HG02642 (cell line): ENCODE measurements around the gene POLR2B.
"Not testable (repeated sequence)": the region's sequence is repeated elsewhere in the genome, so short reads cannot be mapped to it uniquely, and the experiment has no call there.

Experiments used
- ATAC-seq: cut with Tn5 transposase; IDR thresholded peaks from one replicate; pipeline ENCODE4 v1.9.1; 2021; ENCODE audit warnings: mild to moderate bottlenecking; ENCODE audit not compliant: unreplicated experiment, poor library complexity

The POLR2B gene

DNA sequence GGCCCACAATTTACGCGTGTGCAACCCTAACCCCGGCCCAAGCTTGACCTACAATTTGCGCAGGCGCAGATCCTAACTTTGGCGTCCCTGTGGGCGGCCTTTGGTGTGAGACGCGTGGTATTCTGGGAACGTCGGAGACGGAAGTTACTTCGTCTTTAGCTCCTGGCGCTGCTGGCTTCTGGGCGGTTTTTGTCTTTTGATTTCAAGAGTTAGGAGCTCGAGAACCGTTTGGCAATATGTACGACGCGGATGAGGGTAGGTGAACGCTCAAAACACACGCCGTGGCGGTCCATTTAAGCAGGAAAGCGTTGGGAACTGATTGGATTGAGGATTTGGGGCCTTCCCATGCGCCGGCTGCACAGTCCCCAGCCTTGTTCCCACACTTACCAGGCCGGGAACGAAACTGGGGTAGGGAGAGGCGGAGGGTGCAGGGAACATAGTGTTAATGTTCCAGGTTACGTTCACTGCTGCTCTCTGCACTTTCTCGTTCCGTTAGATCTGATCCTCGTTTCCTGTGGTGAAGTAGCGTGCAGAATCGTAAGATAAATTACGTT lies at the start of gene POLR2B:
POLR2B (plus strand) TSS at position 147 of the 554 bp plus-strand sequence; CDS start at position 237, 90 bp downstream.
- peak; percentile 53 for ATAC-seq

DNA sequence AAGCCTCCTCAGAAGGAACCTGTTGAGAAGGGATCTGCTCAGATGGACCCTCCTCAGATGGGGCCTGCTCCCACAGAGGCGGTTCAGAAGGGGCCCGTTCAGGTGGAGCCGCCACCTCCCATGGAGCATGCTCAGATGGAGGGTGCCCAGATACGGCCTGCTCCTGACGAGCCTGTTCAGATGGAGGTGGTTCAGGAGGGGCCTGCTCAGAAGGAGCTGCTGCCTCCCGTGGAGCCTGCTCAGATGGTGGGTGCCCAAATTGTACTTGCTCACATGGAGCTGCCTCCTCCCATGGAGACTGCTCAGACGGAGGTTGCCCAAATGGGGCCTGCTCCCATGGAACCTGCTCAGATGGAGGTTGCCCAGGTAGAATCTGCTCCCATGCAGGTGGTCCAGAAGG lies 48.1 kb upstream of the POLR2B start:
- ATAC-seq = no peak

DNA sequence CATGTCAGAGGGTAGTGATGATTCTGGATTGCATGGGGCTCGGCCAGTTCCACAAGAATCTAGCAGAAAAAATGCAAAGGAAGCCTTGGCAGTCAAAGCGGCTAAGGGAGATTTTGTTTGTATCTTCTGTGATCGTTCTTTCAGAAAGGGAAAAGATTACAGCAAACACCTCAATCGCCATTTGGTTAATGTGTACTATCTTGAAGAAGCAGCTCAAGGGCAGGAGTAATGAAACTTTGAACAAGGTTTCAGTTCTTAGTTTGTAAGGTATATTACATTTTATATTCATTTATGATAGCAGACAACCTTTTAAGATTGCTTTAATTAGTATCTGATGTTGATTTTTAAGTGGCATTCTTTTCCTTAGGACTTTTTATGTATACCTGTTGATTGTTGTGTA lies 46.8 kb upstream of the POLR2B start:
- no peak for ATAC-seq

DNA sequence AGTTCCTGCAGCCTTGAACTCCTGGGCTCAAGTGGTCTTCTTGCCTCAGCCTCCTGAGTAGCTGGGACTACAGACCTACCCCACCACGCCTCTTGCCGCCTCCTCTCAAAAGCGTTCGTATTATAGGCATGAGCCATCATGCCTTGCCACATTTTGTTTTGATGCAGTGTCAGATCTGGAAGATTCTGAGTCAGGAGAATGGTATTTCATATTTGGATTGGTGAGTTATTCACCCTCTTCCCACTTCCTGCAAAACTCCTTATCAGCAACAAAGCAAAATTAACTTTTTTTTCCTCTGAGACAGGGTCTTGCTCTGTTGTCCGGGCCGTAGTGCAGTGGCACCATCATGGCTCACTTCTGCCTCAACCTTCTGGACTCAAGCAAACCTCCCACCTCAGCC lies 41.4 kb upstream of the POLR2B start:
- ATAC-seq = no peak

DNA sequence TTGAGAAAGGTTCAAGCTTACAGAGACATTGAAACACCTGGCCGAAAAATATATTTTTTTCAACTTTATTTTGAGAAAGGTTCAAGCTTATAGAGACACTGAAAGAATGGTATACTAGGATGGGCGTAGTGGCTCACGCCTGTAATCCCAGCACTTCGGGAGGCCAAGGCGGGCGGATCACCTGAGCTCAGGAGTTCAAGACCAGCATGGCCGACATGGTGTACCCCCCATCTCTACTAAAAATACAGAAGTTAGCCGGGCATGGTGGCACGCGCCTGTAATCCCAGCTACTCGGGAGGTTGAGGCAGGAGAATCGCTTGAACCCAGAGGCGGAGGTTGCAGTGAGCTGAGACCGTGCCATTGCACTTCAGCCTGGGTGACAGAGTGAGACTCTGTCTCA lies 38.9 kb upstream of the POLR2B start:
- ATAC-seq = not testable (repeated sequence)

DNA sequence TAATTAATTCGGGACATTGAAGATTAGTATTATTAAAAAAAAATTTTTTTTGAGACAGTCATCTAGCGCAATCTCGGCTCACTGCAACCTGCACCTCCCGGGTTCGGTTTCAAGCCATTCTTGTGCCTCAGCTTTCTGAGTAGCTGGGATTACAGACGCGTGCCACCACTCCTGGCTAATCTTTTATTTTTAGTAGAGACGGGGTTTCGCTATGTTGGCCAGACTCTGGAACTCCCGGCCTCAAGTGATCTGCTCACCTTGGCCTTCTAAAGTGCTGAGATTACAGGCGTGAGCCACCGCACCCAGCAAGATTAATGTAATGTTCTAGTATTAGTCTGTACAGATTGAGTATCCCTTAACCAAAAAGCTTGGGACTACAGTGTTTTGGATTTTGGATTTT lies 38.3 kb upstream of the POLR2B start:
- no peak for ATAC-seq

DNA sequence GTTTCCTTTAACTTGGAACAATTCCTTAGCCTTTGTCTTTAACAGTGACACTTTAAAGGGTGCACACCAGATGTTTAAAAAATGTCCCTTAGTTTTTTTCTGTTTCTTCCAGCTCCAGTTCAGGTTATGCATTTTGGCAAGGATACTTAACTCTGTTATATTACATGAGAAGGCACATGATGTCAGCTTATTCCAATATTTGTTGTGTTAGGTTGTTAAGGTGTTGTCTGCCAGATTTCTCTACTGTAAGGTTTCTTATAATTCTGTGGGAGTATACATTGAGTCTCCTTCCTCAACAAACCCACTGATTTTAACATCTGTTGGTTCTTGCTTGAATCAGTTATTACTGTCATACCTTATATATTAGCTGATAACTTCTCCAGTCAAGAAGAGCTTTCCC lies 37.7 kb upstream of the POLR2B start:
- ATAC-seq = no peak

DNA sequence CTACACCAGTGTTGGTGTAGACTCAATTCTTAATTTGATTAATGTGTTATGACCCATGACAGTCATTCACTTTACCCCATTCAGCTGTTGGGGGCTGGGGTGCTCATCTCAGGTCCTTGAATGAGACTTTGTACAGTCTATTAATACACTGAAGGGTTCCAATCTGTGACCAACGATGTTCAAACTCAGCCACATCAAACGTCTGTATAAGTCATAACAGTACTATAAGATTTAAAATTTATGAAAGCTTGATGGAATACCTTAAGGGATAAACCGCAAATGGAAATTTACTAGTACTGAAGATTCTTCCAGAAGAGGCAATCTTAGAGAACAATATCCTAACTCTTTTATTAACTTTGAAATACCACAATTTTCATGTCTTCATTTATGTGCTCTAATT lies 37.3 kb upstream of the POLR2B start:
- no peak for ATAC-seq

DNA sequence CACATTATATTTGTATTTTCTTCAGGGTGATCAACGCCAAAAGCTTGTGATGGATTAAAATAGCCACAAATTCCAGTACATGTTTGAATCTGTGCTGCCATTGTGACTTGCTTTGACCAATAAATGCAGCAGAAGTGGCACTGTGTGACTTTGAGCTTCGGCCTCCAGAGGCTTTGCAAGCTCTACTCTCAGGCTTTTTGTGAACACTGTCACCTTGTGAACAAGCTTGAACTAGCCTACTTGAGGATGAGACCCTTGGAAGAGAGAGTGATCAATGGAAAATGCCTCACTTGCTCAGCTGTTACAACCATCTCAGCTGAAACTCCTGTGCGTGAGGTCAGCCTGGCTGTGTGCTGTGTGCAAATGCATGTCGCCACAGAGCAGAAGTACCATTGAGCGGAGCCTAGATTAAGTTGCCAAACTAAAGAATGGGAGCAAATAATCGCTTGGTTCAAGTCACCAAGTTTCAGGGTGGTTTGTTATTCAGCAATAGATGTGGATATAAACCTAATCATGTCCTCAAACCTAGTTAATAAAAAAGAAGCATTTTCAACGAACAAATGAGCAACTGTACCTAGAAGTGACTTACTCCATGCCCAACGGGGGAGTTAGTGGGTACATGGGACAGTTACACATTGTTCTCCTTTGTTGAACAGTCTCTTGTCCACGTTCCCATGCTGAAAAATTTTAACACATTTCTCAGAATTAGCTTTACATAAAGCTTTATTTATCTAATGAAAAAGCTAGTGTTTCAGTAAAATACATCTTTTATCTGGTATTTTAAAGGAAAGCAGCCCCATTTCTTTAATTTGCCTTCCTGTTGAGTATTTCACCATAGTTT lies 24.8 kb upstream of the POLR2B start:
- ATAC-seq = no peak

DNA sequence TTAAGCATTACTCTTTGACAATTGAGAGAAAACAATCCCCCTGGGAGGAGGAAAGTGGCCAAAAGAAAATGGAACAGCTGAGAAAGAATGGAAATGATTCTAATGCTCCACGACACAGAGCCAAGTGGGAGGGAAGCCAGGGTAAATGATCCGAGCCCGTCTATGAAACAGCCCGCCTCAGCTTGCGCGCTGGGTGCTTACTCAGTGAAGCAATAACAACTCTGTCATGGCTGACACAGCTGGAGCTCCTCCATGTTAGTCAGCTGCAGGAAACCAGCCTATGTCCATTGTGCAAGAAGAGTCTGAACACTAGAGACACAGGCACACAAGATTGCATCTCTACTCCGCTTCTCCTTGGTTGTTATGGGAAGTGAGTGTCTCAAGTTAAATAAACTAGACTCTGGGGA lies 20.6 kb upstream of the POLR2B start:
- no peak for ATAC-seq

DNA sequence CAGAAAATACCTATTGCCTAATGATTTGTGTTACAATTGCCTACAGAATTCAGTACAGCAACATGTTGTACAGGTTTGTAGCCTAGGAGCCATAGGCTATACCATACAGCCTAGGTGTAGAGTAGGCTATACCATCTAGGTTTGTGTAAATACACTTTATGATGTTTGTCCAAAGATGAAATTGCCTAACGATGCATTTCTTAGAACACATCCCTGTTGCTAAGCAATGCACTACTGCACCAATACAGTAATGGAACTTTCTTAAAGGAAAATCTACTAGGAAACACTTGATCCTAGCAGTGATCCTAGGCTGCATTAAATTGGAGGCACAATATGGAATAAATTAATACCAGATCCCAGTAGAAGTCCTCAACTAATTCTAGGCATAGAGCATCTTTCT lies 19.6 kb upstream of the POLR2B start:
- no peak for ATAC-seq

DNA sequence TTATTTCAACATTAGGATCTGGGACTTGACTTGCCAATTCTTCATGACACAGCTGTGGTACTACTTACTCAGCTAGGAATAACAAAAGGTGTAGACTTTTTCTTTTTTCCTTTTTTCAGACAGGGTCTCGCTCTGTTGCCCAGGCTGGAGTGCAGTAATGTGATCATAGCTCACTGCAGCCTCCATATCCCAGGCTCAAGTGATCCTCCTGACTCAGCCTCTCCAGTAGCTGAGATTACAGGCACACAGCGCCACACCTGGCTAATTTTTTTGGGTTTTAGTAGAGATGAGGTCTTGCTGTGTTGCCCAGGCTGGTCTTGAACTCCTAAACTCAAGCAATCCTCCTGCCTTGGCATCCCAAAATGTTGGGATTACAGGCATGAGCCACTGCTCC lies 17.6 kb upstream of the POLR2B start:
- ATAC-seq = no peak

DNA sequence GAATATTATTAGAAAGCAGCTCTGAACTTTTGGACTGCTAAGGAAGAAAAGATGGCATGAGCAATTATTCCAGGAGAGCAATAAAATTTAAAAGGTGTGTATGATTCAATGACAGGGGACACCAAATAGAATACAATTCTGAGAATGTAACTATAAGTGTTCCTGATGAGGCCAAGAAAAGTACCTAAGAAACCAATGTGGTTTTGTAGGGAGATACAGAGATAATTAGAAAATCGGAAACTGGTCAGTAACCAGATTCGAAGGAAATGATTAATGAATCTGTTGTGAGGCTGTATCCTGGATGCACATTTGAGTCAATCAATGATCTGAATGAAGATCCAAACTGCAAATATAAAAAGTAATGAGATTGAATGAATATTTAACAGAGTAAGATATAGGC lies 7.3 kb upstream of the POLR2B start:
- ATAC-seq = no peak

DNA sequence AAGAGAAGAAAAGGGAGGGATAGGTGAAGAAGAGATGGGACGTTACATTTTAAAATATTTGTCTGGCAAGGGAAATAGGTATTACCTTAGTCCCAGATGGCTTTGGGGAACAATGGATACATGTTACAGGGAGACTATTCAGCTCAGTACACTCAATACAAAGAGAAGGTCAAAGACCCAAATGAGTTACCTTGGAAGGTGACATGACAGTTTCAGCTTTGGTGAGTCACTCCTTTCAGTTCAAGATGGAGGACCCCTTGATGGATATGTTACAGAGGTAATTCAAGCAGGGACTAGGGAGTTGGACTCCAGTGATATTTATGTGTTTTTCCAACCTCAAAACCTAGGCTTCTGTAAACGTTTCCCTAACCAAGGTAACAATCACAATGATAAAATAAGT lies 6.3 kb upstream of the POLR2B start:
- ATAC-seq = no peak

DNA sequence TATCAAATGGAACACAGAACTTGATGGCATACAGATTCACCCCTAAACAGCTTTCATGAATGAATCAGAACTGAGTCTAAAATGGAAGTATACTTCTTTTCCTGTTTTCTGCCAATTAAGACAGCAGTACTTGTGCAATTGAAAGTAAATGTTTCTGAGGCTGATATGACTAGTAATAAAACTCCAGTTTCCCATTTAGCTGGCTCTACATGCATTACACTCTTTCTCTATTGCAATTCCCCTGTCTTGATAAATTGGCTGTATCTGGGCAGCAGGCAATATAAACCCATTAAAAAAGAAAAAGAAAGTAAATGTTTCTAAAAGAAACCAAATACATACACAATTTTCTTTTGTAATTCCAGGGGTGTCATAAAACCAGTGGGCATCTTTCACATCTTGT lies 5.9 kb upstream of the POLR2B start:
- ATAC-seq = no peak

DNA sequence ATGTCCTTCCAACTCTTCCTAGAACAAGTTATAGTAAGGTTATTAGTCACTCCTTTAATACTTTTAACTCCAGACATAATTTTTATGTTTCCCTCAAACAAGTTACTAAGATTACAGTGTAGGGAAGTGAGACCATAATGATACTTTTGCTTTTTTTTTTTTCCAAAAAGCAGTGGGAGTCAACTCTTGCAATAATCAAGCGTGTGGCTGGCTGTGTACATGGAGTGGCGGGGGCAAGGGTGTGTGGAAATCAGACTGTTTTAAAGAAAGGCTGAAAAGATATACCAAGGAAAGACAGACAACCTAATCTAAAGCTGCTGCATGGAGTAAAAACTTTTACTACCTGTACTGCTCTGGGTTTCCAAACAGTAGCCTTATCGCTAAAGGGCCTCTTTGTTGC lies 5.4 kb upstream of the POLR2B start:
- no peak for ATAC-seq

DNA sequence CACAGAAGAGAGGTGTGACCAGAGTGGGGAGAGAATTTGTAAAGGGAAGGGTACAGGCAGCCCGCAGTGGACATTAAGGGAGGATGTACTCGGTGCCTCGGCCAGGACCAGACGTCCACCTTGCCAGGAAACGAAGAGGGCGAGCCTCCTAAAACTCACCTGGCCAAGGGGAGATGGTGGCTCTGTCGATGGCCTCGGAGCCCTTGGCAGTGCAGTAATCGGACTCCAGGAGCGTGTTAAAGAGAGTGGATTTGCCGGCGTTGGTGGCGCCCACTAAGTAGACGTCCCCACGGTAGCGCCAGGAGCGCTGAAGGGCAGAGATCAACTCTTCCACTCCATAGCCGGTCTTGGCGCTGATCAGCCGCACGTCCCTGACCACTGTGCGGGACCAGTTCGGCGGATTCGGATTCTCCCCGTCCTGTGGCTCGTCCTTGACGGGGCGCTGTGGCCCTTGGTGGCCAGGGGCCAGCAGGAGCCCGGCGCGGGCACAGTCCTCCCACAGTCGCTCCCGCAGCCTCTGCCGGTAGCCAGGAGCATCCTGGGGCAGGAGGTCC lies 2.3 kb upstream of the POLR2B start:
- ATAC-seq = peak; percentile 0

DNA sequence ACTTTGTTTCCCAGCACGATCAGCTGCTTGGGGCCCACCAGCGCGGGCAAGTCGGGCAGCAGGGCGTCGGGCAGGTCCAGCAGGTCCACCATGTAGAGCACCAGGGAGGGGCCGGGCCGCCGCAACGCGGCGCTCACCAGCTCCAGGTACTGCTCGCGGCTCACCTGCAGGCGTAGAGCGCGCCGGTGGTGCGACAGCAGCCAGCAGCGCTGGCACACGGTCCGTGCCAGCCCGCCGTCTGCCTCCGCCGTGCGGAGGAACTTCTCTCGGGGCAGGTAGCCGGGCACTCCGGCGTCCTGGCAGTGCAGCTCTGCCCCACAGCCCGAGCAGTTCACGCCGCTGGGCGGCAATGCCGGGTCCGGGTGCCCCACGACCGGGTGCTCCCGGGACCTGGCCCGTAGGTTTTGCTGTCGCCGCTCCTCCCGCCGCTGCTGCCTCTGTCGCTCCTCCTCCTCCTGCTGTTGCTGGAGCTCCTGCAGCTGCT lies 1.8 kb upstream of the POLR2B start:
- peak; percentile 28 for ATAC-seq

DNA sequence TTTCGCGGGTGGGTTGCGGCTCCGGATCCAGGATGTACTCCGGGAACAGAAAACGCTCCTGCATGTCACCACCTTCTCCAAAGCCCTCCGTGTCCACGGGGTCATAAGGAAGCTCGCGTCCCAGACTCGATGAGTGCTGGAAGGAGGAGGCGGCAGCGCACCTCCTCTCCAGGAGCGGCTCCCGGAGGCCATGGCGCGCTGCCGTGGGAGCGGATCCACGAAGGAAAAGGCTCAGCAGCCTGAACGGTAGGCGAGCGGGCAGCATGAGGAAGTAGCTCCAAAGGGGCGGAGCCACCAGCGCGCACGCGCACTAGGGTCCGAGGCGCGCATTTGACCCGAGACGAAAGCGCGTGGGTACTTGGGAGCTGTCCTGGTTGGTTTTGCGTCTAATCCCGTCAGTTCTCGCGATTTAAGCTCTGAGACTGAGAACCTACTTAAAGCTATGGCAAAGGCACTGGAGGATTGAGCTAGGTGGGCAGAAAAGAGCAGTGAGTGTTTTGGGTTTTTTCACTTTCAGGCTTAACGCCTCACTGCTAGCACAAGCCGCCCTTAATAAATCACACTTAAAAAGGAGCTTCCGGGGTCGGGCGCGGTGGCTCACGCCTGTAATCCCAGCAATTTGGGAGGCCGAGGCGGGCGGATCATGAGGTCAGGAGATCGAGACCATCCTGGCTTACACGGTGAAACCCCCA lies 1.2 kb upstream of the POLR2B start, which contains the start of gene NOA1:
NOA1 (minus strand) TSS at position 286 of the 692 bp plus-strand sequence; CDS start at position 265, 21 bp downstream.
- peak; percentile 86 for ATAC-seq

DNA sequence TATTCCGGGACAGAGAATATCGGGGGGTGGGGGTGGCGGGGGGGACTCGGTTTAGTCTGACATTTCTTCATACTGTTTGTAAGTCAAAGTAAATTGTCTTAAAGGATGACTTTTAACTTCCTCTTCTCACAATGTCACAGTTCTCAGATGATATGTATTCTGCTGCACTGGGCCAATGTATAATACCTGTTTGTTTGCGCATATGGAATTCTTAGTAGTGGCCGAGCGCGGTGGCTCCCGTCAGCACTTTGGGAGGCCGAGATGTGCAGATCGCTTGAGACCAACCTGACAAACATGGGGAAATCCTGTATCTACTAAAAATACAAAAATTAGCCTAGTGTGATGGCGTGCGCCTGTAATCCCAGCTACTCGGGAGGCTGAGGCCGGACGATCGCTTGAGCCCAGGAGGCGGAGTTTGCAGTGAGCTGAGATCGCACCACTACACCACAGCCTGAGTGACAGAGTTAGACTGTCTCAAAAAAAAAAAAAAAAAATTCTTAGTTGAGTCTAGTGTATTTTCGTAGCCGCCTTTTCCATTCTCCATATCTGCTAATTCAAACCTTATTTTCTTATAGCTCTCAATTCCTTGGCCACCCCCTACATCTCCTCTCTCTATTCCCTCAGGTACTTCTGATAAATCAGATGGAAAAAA lies 851 bp downstream of the POLR2B start:
- ATAC-seq = no peak
